Activated naive CD8-positive, alpha-beta T cell treated with anti-CD3 and anti-CD28 coated beads, Interleukin-2, amount 50 U/mL, for 24 hours (primary cell): ENCODE data around the gene SLC22A15.

Experiments used
- ATAC-seq: fragments of 150-1000 bp; cut with Tn5 transposase; one replicate; pipeline ENCODE4 v1.10.0; 2021
- DNase-seq: peaks from one replicate; pipeline ENCODE4 v3.0.0; 2021
- H3K27ac Mint-ChIP-seq: one replicate; pipeline ENCODE4 v1.8.0; 2021; ENCODE audit warnings: mild to moderate bottlenecking, mixed read lengths
- H3K27me3 Mint-ChIP-seq: one replicate; pipeline ENCODE4 v1.8.0; 2021; ENCODE audit warnings: mixed read lengths
- H3K36me3 Mint-ChIP-seq: one replicate; pipeline ENCODE4 v1.8.0; 2021; ENCODE audit warnings: low read depth, mixed read lengths
- H3K4me1 Mint-ChIP-seq: one replicate; pipeline ENCODE4 v1.8.0; 2021; ENCODE audit warnings: mixed read lengths
- H3K4me3 Mint-ChIP-seq: one replicate; pipeline ENCODE4 v1.8.0; 2021; ENCODE audit warnings: mild to moderate bottlenecking, moderate library complexity, mixed read lengths
- H3K9me3 Mint-ChIP-seq: one replicate; pipeline ENCODE4 v1.8.0; 2021; ENCODE audit warnings: mixed read lengths

Gene SLC22A15

GRCh38 chr1:116115476-116116439, 139.4 kb downstream of the SLC22A15 start:
- peaks cover 7% of the 10 kb centered on the region for H3K27me3 Mint-ChIP-seq
- DNase-seq = no peak
- H3K4me1 Mint-ChIP-seq = peaks cover 5% of the 10 kb centered on the region
- H3K9me3 Mint-ChIP-seq = no peaks in the 10 kb centered on the region
- no peak overlapping the region for H3K27ac Mint-ChIP-seq
- H3K4me3 Mint-ChIP-seq = no peak overlapping the region
- no peaks in the 10 kb centered on the region for H3K36me3 Mint-ChIP-seq
- no peak for ATAC-seq

DNA sequence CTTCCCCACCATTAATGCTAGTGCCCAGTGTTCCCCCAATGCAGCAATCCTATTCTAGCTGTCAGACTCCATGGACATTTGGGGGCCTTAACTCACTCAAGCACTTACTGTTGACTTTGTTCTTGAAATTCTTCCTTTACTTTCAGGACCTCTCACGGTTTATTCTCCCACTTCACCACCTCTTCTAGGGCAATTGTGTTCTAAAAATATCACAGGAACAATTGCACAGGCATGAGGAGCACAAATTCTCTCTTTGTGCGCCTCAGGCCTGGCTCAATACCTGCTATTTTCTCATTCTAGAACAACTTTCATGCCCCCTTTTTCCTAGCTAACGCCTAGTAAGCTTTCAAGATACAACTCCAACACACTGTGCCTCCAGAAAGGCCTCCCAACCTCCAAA, 142.2 kb downstream of the SLC22A15 start:
- H3K36me3 Mint-ChIP-seq = no peaks in the 10 kb centered on the region
- H3K9me3 Mint-ChIP-seq = no peaks in the 10 kb centered on the region
- H3K4me1 Mint-ChIP-seq = no peaks in the 10 kb centered on the region
- H3K27ac Mint-ChIP-seq = no peak overlapping the region
- no peak overlapping the region for H3K4me3 Mint-ChIP-seq
- no peak for DNase-seq
- H3K27me3 Mint-ChIP-seq = peaks cover 7% of the 10 kb centered on the region
- no peak for ATAC-seq
